Mucosa of descending colon (tissue), 3 donors: ENCODE measurements around the gene TLR6. TPM values are rescaled to one million over a fixed set of nuclear protein-coding genes. Genes with fewer than 3 reads are reported as not detected.
A peak's percentile ranks its signal among the peaks of the same experiment; 100 is the strongest.

Experiments
- ATAC-seq: fragments of 200-7000 bp; cut with Tn5 transposase; one replicate; pipeline ENCODE4 v1.9.1; 2020; ENCODE audit warnings: mild to moderate bottlenecking, moderate library complexity
- DNase-seq, 3 donors: peaks; one replicate each; pipeline ENCODE4 v3.0.0-alpha.2; 2020
- H3K36me3 ChIP-seq: fragments of 200-600 bp; one replicate; pipeline ENCODE4 v1.8.0; 2021; ENCODE audit warnings: low read depth, mild to moderate bottlenecking
- H3K4me1 ChIP-seq: fragments of 200-600 bp; one replicate; pipeline ENCODE4 v1.8.0; 2021; ENCODE audit warnings: low read depth, mild to moderate bottlenecking
- H3K4me3 ChIP-seq: fragments of 200-600 bp; one replicate; pipeline ENCODE4 v1.8.0; 2021; ENCODE audit warnings: mild to moderate bottlenecking
- H3K9me3 ChIP-seq: fragments of 200-600 bp; one replicate; pipeline ENCODE4 v1.8.0; 2021; ENCODE audit warnings: mild to moderate bottlenecking
- CTCF ChIP-seq: fragments of 200-600 bp; IDR thresholded peaks from one replicate; pipeline ENCODE4 v1.8.0; 2022; ENCODE audit warnings: antibody characterized with exemption, mild to moderate bottlenecking
- intact Hi-C, 2 donors: fragments of 100-400 bp; cut with DNase I in 1 of 2; cut with micrococcal nuclease in 1 of 2; formaldehyde crosslinking; loops; one replicate each; pipeline versions ENCODE4 v1.11.0 to v1.11.1; 2022; cut with DNase I, micrococcal nuclease
- long read RNA-seq, 2 donors: library from polyadenylated mRNA; unstranded; transcript quantifications; one replicate each; pipeline ENCODE4 v2.0.0, GENCODE V29; 2019 to 2021
- total RNA-seq, 3 donors: library from RNA; stranded (reverse); fragmentation: NEBNext Ultra II Directional in 2 of 3; extraction: Animal tissue kit (Norgen Biotek cat#: 25700) in 2 of 3; gene quantifications; one replicate each; pipeline versions ENCODE4 v1.2.1 to v1.2.4, GENCODE V29; 2021 to 2023
- donor health status: DM: no; HTN: no; CAD: no; lungs with moderate emphysema.
- donor health status: DM: no; HTN: no; CAD: no.
- donor health status: DM: no; HTN: yes; CAD: no.

The TLR6 gene
- 1 to 10 TPM; 1.3 to 3.6 (median 2.3) TPM for total RNA-seq
- long read RNA-seq, donor 1: 0 reads
- long read RNA-seq, donor 2: 0 reads

GRCh38 chr4:38856524-38857337 lies at the start of gene TLR6:
Gene TLR6 (minus strand): TSS chr4:38856817. CDS start chr4:38829473, 27,344 bp downstream.
- Histone ChIP-seq H3K9me3 (no peaks in the 10 kb centered on the region), H3K36me3 (no peaks in the 10 kb centered on the region), H3K4me1 (peaks cover 3% of the 10 kb centered on the region), H3K4me3 (no peak within 1 kb of the TSS)
- intact Hi-C loops: loop anchor here in 1 of 2 donors (5.0 kb wide), 1 partner anchor 99 kb away; no protein-coding TSS in a partner anchor
- DNase-seq: peak in 1 of 3 donors; percentile 89
- peak; percentile 83 for ATAC-seq
- TF ChIP-seq CTCF: peak; percentile 70

- ATAC-seq (no peak), DNase-seq (no peak)
- intact Hi-C loops: loop anchor here (10.0 kb wide), 1 partner anchor 229 kb away; no protein-coding TSS in a partner anchor
- Histone ChIP-seq H3K4me3 (no peak overlapping the region), H3K9me3 (no peaks in the 10 kb centered on the region), H3K4me1 (peaks cover 22% of the 10 kb centered on the region), H3K36me3 (no peaks in the 10 kb centered on the region)
- TF ChIP-seq CTCF: no peak
Measured at GRCh38 chr4:38905652-38906385, 49.2 kb upstream of the TLR6 start.

DNA sequence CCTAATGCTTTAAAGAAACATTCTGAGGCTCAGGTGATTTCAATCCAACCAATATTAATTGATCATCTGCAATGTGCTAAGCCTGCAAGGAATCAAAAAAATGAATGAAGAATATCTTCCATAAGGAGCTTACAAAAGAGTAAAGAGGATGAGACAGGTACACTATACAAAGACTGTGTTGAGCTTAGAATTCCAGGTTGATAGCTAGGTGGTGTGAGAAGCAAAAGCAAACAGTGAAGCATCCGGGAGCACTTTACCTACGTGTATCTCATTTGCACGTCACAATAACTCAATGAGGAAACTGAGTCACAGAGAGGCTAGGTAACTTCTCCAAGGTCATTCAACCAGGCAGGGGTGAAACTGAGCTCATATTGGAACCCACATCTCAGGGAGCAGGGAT lies 48.1 kb upstream of the TLR6 start:
- ATAC-seq: peak; percentile 45
- intact Hi-C loops: loop anchor here (10.0 kb wide), 1 partner anchor 230 kb away; no protein-coding TSS in a partner anchor
- H3K36me3 ChIP-seq: no peaks in the 10 kb centered on the region

GRCh38 chr4:38904090-38904666 lies 47.6 kb upstream of the TLR6 start:
- no peaks in the 10 kb centered on the region for H3K36me3 ChIP-seq
- peak; percentile 95 for ATAC-seq
- TF ChIP-seq CTCF: no peak
- H3K9me3 ChIP-seq: no peaks in the 10 kb centered on the region
- peak in 1 of 3 donors; percentile 51 for DNase-seq
- peaks cover 22% of the 10 kb centered on the region for H3K4me1 ChIP-seq
- H3K4me3 ChIP-seq: no peak overlapping the region
- intact Hi-C loops: loop anchor here (10.0 kb wide), 1 partner anchor 231 kb away; no protein-coding TSS in a partner anchor

More for the DNA sequence above, 48.1 kb upstream of the TLR6 start:
- H3K4me3 ChIP-seq: no peak overlapping the region
- H3K9me3 ChIP-seq: no peaks in the 10 kb centered on the region
- TF ChIP-seq CTCF: no peak
- DNase-seq: no peak
- H3K4me1 ChIP-seq: peaks cover 22% of the 10 kb centered on the region

- peak; percentile 6 for TF ChIP-seq CTCF
- ATAC-seq (peak; percentile 64), DNase-seq (no peak)
- H3K36me3 ChIP-seq: no peaks in the 10 kb centered on the region
- peaks cover 22% of the 10 kb centered on the region for H3K4me1 ChIP-seq
- no peak overlapping the region for H3K4me3 ChIP-seq
- intact Hi-C loops: loop anchor here (10.0 kb wide), 1 partner anchor 232 kb away; no protein-coding TSS in a partner anchor
- H3K9me3 ChIP-seq: no peaks in the 10 kb centered on the region
Measured at GRCh38 chr4:38902695-38903094, 46.1 kb upstream of the TLR6 start.
